GM18526 (cell line): ENCODE results near the gene PTPN14.

Source experiments
- POLR2A ChIP-seq: IDR thresholded peaks from 3 replicates; pipeline ENCODE4 v1.6.1; 2011; ENCODE audit not compliant: insufficient read length; ENCODE audit errors: extremely low read depth

Gene PTPN14

DNA sequence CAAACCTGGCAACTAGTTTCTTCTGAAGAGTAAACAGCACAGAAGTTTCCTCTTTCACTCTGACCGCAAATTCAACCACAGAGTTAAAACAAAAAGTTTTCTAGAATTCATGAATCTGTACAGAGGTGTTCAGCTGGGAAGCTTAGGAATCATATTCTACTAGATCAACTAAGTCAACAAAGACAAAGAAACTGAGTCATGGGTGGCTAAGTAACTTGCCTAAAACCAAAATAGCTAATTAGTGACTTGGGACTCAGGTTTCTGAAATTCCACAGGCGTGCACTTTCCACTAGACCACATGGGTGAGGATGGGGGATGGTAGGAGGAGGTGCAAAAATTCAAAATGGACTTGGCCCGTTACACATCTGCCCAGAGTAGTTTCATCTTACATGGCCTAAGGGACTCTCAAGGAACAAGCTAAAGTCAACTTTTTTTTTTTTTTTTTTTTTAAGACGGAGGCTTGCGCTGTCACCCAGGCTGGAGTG lies 25.8 kb downstream of the PTPN14 start:
- no peak for TF ChIP-seq POLR2A

- no peak for TF ChIP-seq POLR2A
Measured at GRCh38 chr1:214524824-214525223, 26.6 kb downstream of the PTPN14 start.

- no peak for TF ChIP-seq POLR2A
Measured at GRCh38 chr1:214523124-214523824, 28.1 kb downstream of the PTPN14 start.

DNA sequence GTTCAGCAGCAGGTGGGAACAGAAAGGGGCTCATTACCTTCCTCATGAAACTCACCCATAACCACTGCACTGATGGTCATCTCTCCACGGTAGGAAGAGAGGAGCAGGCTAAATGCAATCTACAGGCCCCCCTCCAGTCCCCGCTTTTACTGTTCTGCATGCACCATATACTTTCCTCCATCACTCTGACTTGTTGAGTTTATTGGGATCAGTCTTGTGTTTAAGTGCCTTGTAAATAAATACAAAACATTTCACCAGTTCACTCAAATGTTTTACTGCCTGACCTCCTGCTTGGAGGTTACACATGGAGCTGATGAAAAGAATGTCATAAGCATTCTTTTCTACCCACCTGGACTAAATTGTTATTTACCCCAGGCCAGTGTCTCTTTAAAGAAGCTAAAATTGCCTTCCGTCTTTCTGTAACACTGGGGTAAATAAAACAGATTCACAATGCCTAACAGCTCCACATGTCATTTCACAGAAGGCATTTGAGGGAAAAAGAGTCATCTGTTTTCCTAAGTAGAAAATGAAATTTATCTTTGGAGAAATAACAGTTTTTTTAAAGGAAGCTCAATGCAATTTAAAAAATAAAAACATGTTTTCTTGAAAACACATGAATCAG lies 30.7 kb downstream of the PTPN14 start:
- no peak for TF ChIP-seq POLR2A

GRCh38 chr1:214518361-214518760 lies 33.0 kb downstream of the PTPN14 start:
- no peak for TF ChIP-seq POLR2A

- no peak for TF ChIP-seq POLR2A
Measured at GRCh38 chr1:214516434-214517326, 34.7 kb downstream of the PTPN14 start.

- TF ChIP-seq POLR2A = no peak
Measured at GRCh38 chr1:214515544-214516433, 35.6 kb downstream of the PTPN14 start.

GRCh38 chr1:214514819-214515383 lies 36.5 kb downstream of the PTPN14 start:
- no peak for TF ChIP-seq POLR2A

GRCh38 chr1:214514032-214514818 lies 37.2 kb downstream of the PTPN14 start:
- TF ChIP-seq POLR2A = no peak

GRCh38 chr1:214513394-214513793 lies 38.0 kb downstream of the PTPN14 start:
- TF ChIP-seq POLR2A = no peak

DNA sequence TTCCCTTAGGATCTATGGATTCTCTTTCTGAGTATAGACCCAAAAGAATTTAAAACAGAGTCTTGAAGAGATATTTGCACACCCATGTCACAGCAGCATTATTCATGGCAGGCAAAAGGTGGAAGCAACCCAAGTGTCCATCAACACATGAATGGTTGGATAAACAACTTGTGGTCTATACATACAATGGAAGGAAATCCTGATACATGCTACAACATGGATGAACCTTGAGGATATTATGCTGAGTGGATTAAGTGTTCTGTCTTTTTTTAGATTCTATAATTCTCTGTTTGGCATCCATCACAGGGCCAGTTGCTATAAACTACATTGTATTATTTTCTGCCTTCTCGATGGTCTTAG lies 39.8 kb downstream of the PTPN14 start:
- TF ChIP-seq POLR2A = no peak

GRCh38 chr1:214510914-214511638 lies 40.3 kb downstream of the PTPN14 start:
- no peak for TF ChIP-seq POLR2A

DNA sequence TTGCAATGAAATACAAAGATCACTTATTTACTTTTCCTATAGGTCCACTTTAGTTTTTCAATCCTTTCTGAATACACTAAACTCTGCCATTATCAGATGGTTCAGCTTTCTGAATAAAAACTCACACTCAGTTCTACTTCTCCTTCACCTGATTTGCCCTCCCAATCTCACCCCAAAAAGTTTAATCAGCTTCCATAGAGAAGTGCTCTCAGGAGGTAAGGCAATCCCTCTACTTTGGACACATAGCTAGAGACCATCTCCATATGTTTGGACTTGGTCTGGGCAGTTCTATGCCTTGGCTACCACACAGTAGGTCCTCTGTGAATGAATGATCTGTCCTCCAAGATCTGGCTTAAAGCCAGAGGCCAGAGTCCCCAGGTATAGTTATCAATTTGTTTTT lies 40.9 kb downstream of the PTPN14 start:
- TF ChIP-seq POLR2A = no peak
